Activated T-helper 1 cell treated with Interleukin-2 at 50 U/mL for 16 hours (primary cell): ENCODE results near the gene CLMN.
"Not testable (repeated sequence)": the region's sequence is repeated elsewhere in the genome, so short reads cannot be mapped to it uniquely, and the experiment has no call there.

ENCODE experiments used
- DNase-seq: peaks from one replicate; pipeline ENCODE4 v3.0.0-alpha.2; 2020; ENCODE audit warnings: low read depth

CLMN gene

DNA sequence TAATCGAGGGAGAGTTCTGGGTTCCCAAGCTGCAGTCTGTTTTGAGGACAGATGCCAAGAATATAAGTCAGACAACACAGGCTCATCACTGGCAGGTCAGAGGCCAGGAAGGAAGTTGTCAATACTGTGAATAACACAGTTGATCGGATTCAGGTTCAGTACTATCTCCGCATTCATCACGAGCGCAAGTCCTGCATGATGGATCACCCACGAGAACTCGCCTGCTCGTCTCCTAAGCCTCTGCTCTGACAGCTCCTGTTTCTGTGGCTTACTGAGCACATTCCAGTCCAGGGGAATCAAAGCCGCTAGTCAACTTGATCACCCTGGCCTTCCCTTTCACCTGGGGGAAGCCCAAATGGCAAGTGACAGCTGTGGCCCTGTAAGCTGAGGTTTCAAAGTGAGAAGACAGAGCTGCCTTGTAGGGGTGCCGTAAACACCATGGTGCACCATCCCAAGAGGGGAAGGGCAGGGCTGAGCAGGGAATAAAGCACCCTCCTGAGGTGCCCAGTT lies 102.3 kb downstream of the CLMN start:
- DNase-seq = no peak

DNA sequence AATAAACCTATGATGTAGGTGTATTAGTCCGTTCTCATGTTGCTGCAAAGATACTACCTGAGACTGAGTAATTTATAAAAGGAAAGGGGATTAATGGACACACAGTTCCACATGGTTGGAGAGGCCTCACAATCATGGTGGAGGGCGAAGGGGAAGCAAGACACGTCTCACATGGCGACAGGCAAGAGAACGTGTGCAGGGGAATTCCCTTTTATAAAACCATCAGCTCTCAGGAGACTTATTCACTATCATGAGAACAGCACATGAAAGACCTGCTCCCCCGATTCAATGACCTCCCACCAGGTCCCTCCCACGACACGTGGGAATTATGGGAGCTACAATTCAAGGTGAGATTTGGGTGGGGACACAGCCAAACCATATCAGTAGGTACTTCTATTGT lies 103.7 kb downstream of the CLMN start:
- DNase-seq = no peak

DNA sequence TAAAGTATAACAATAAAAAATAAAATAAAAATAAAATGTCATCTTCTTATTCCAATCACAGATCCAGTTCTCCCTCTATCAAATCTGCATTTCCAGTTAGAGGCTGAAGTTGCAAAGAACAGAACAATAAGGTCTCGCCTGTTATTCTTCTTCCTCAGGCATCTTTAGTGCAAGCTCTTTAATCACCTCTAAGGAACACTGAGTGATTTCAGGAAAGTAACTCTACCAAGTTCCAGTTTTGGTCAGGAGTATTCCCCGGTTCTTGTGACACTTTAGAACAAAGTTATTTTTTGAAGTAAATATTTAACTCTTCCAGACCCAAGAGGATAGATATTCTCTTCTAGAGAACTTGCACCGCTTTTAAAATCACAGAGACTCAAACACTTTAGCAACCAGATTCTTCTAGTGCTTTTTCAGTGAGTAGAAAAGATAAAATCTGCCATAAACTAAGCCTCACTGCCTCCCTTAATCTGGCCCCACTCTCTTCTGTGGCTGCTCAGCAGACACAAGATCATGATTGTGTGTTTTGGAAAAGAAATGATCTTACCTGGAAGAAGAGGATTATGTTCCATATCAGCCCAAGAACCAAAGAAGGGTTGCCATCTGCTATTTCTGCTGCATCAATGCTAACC lies 104.5 kb downstream of the CLMN start:
- DNase-seq = no peak

DNA sequence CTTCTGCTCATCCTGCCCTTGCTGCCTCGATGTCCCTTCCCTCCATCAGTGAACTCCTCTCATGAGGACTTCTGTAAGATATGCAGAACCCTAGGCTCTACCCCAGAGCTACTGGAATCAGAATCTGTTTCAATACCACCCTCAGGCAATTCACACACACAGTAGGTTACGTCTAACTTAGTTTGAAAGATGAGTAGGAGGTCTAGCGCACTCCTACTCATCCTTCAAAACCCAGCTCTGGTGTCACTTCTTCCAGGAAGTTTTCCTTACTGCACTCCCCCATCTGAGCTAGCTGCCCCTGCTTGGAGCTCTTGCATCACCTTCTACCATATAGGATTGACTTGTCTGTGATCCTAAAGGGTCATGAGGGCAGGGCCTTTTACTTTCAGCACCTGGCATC lies 105.9 kb downstream of the CLMN start:
- no peak for DNase-seq

DNA sequence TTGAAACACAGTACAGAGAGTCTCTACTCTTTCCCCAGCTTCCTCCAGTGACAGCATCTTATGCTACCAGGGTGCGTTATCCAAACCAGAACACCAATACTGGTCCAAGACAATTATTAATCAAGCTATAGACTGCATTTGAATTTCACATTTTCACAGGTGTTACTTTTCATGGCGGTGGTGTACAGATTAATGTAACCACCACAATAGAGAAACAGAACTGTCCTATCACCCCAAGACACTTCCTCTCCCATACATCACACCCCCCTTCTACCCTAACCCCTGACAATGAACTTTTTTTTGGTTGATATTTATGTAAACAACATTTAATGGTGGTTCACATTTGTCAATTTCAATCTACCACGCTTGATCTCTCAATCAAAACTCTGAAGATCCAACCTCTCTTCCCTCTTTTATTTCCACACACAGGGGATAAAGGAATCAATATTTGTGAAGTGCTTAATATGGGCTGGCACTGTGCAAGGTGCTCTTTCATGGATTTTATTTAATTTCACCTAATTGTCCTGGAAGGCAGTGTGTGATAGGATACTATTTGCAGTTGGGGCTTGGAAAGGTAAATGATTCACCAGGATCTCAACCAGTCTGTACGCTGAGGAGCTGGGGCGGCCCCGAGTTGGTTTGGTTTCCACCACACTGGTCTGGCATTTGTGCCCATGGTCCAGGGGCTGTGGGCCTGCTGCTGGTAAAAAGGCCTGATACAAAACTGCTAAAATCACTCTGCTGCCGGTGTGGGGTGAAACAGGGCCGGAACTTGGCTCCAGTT lies 107.8 kb downstream of the CLMN start:
- DNase-seq = no peak

DNA sequence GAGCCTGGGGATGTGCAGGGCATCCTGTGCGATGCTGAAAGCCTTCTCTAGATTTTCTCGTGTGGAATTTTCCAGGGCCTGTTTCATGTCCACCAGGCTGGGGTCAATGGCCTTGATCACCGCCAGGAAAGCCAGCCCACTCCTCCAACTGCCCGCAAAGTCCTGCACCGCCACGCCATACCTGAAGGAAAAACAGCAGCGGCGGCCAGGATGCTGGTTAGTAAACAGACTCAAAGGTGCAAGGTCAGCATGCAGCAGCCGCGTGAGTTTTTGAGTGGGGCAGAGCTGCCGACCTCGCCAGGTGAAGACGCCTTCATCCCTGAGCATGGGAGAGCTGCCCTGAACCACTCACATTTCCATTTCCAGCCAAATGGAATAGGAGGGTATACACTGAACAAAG lies 109.0 kb downstream of the CLMN start:
- no peak for DNase-seq

DNA sequence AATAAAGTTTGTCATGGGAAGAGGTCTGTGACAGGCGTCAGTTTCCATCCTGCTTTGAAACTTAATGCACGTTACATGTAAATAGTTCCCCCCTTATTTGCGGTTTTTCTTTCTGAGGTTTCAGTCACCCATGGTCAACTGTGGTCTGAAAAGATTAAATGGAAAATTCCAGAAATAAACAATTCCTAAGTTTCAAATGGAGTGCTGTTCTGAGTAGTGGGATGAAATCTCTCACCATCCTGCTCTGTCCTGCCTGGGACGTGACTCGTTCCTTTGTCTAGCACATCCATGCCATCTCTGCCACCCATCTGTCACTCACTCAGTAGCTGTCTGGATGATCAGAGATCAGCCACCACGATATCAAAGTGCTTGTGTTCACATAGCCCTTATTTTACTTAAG lies 111.1 kb downstream of the CLMN start:
- DNase-seq = no peak

DNA sequence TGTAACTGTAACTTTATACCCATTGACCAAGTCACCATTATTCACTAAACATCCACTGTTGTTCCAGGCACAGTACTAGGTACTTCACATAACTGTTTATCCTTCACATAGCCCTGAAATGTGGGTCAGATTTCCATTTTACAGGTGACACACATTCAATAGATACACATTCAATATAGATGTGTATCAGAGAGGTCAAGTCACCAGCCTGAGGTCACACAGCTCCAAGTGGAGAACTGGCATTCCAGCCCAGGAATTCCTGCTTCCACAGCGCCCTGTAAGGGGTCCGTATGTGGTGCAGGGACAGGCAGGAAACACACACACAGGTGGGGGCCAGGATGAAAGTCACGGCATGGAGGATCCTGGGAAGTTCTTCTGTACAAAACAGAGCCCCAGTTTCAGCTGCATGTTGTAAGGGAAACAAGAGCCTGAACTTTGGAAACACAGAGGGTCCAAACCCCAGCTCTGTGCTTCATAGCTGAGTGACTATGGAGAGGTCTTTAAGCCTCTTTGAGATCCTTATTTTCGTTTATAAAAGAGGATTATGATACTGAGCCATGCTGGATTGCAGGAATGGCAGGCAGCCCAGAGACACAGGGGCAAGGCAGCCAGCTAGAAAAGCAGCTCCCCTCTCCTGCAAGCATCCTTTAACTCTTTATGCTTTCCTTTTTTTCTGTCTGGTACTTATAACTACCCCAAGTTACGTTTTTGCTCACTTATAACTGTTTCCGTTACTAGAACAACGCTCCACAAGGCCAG lies 112.1 kb downstream of the CLMN start:
- DNase-seq = no peak

DNA sequence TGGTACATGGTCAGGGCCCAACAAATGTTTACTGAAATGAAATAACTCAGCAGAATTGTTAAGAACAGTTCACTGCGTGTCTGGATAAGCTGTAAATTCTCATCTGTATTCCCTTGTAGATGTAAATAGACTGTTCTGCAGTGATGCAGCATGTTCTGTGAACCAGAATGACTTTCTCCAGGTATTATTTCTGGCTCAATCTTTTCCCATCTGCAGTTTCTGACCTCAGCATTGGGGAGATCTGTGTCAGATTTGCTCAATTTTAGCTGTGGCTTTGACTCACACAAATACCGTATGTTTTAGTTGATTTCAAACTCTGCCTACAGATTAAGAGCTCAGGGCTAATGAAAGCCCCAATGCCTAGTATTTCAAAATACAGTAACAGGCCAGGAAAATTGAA lies 113.2 kb downstream of the CLMN start:
- no peak for DNase-seq

DNA sequence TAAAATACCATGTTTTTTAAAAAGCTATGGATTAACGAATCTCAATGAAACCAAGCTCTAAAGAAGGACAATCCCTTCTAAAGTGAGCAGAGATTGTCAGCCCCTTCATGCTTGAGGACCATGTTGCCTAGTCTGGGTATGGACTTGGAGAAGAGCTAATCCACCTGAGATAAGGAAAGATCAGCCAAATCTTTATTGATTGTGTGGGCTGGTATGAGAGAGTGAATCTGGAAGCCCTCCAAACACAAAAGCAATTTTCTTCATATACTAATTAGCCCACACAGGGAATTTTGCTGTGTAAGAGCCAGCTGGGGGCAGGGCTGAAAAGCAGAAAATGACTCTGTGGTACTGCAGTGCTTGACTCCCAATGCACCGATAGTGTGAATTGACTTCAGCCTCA lies 115.0 kb downstream of the CLMN start:
- DNase-seq = no peak

DNA sequence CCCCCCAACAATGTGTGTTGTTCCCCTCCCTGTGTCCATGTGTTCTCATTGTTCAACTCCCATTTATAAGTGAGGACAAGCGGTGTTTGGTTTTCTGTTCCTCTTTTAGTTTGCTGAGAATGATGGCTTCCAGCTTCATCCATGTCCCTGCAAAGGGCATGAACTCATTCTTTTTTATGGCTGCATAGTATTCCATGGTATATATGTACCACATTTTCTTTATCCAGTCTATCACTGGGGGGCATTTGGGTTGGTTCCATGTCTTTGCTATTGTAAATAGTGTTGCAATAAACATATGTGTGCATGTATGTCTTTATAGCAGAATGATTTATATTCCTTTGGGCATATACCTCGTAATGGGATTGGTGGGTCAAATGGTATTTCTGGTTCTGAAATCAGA lies 118.0 kb downstream of the CLMN start:
- DNase-seq = not testable (repeated sequence)

DNA sequence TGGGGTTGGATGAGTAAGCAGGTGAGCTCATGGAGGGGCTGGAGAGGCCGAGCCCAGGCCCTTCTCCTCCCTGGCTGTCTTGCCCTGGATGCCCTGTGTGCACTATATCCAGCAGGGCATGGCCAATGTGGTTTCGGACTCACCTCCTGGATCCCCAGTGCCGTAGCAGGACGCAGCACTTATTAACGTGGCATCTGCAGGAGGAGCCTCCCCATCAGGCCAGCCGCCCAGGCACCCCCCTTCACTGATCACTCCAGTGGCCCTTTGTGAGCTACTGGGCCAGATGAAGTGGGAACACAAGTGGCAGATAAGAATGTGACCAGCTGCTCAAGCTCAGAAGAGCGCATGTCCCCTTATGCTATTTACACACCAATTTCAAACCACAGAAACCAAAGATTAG lies 119.3 kb downstream of the CLMN start:
- DNase-seq = no peak

DNA sequence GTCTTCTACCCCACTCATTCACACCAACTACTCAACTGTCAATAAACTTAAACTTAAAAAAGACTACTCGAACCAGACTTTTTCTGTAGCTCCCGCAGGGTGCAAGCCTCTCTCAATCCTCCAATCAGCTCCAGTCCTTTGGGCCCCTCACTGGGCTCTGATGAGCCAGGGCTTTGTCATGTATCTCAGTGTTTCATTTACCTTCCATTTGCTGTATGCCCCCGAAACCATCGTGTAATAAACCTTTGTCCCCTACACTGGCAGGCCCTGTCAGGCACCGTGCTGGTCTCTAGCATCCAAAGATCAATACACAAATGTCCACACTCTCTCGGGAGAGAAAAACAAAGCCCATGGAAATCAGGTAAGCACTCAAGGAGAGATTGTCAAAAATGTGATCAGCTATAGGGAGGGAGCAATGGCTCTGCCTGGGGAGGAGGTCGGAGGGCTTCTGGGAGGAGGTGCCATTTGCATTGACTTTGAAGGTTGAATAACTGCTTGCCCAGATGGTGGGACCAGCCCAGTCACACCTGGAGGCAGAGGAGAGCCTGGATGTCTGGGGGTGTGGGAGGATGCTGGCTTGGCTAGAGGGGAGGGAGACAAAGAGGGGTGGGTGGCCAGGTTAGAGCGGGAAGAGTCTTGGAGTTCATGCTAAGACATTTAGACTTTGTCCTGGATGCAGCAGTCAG lies 120.3 kb downstream of the CLMN start:
- DNase-seq = no peak

DNA sequence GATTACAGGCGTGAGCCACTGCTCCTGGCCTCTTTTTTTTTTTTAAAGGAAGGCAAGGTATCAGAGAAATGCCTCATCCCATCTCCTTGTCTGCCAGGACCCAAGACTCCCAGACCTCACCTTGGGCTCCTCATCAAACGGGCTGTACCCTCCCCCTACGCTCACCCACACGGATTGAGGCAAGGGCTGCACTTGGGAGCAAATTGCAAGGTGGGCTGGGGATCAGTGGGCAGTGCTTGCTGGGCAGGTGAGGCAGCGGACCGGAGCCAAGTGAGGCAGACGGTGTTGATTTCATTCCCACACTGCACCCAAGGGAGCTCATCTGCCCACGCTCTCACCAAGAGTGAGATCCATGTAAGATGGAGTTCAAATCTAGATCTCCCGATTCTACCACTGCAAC lies 121.4 kb downstream of the CLMN start:
- no peak for DNase-seq

DNA sequence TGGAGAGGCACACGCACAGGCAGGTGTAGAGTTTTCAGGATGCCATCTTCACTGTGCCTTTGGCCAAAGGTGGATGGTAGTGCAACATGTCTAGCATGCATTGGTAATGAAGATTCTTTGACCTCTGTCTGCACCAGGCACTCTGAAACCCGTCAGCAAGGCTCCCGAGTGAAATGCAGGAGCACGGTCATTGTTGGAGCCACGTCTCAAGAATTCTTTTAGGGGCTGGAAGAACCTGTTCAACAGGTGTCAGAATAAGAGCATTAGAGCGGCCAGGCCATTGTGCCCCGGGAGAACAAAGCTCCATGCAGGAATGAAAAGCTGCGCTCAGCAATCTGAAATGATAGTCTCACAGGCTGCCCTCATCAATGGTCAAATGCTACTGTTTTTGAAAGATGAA lies 122.2 kb downstream of the CLMN start:
- no peak for DNase-seq

DNA sequence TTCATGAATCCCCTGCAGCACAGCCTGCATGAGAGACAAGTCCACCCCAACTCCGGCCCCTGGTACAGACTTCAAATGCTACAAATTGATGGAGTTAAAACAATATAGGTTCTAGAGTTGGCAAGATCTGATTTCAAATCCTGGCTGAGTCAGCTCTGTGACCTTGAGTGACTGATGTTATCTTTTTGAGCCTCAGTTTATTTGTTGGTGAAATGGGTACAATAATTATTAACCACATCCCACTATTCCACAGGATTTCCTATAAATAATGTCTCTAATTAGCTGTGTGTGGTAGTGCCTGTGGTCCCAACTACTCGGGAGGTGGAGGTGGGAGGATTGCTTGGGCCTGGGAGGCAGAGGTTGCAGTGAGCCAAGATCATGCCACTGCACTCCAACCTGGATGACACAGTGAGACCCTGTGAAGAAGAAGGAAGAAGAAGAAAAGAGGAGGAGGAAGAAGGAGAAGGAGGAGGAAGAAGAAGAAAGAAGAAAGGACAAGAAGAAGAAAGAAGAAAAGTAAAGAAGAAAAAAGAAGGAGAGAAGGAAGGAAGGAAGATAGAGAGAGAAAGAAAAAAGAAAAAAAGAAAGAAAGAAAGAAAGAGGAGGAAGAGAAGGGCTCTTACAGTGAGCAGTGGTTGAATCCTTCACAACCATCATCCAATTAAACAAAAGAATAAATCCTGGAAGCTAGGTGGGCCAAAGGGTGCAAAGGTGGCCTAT lies 122.7 kb downstream of the CLMN start:
- DNase-seq = no peak

DNA sequence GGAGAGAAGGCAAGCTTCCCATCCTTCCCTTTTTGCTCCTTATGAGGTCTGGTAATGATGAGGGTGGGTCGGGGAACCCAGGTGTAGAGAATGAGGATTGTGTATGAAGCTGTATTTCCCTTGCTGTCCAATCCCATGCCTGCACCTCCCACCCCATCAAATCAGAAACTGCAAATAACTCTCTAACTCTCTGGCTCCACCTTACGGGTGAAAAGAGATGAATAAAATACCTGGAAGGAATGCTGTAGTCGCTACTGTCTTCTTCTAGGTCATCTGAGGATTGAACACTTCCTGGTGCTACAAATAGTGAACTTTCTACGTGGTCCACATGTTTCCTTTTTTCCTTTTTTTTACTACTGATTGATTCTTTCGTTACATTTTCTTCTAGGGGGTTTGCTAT lies 123.4 kb downstream of the CLMN start:
- DNase-seq = no peak

DNA sequence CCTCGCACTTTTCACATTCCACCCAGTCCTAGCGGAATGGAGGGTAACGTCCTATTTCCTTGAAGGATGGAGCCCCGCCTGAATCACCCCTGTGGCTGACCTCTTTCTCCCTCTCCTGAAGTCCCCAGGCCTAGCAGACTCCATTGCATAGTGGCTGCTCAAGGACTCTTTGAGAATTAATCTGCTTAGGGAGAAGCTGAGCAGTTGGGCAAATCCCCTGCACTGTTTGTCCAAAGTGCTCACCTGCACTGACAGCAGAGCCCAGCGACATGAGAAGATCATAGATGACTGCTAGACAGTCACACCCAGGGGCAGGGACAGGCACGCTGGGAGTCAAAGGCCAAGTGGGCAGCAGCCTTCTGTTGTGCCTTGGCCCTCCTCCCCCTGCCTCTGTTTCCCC lies 124.7 kb downstream of the CLMN start:
- no peak for DNase-seq

DNA sequence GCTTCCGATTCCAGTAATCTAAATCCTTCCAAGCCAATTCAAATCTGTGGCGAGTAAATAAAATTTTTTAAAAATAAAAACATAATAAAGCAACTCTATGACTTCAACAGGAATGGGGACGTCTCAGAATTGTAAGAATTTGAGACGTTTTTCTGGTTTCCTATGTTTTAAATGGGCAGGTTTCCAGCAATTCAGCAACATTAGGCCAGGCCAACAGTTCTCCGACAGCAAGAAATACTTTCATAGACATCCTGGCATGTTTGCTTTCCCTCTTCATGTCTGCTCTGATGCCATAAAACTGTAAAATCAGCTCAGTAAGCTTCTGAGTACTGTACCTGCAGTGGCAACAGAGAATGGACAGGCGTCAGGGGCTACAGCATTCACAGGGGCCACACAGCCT lies 126.6 kb downstream of the CLMN start:
- no peak for DNase-seq

DNA sequence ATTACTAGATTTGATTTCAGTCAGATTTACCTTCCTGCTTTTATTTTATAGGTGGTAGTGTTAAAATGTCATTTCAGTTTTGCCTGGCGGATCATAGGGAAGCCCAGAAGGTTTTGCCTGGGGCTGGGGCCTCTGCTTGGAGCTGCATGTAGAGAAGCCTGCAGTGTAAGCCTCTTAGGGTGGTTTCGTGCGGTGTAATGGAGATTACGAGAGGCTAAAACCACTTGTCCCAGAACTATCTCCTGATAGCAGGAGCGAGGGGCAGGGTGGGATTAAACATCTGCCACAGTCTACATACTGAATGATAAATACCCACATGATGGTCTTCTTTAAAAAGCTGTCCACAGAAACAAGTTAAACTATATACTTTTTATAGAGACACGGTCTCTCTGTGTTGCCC lies 127.4 kb downstream of the CLMN start:
- no peak for DNase-seq

DNA sequence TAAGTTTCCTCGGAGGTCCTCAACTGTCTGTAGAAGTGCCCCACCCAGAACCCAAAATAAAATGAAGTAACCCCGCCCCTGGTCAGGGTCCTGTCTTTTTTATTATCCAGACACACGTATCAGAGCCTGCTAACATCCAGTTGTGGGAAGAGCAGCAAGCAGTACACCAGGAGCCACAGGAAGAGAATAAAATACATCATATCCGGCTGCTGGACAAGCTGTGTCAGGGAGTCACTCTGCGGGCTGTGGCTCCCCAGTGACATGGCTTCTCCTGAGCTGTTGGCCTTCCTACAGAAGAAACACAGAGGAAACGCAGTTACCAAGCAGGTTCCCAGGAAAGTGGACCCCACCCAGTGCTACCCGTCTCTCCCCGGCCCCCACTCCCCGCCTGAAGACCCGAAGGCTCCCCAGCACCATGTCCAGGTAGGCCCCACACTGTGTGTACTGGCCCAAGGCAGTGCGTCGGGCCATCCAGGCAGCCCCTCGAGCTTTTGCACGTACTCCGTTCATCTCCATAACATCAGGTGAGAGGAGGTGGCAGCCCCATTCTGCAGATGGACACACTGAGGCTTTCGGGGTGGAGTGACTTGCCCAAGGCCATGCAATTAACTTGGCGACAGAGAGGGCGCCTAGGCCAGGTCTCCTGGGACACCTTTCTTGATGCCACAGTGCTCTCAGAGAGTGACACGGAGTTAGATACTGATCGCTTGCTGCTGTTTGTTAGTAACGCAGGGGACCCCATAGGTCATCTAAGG lies 128.1 kb downstream of the CLMN start:
- DNase-seq = no peak
